ENCODE data around the gene TLN1. TPM values are rescaled to one million over a fixed set of nuclear protein-coding genes. Genes with fewer than 3 reads are reported as not detected.

TLN1 gene
- total RNA-seq, 4 donors from 2014 or later, result 888 to 1,583 (median 1,047) TPM

GRCh38 chr9:35727676-35728040, 4.3 kb downstream of the TLN1 start:
- Histone ChIP-seq H3K27ac (peak overlapping the region; percentile 97 to 100 (median 98)), H3K9me3 (no peaks in the 10 kb centered on the region), H3K27me3 (no peaks in the 10 kb centered on the region), H3K4me1 (peaks cover 3 to 77% (median 22%) of the 10 kb centered on the region in 3 donors), H3K36me3 (peaks cover 6 to 35% of the 10 kb centered on the region in 2 donors), H3K4me3 (peak overlapping the region; percentile 79 to 85)
- 0 to 10% methylated on average over 1 to 5 of the region's 5 CpGs for WGBS, 2 donors (ENCODE audit: low coverage in 1 of 2)
- no peak for ATAC-seq
- TF ChIP-seq POLR2A (IDR thresholded peaks at IDR 0.05), result peak; percentile 14 to 26
- TF ChIP-seq CTCF (IDR thresholded peaks at IDR 0.05), result no peak

- H3K36me3 ChIP-seq, result peaks cover 9 to 42% of the 10 kb centered on the region in 2 donors
- no peaks in the 10 kb centered on the region for H3K27me3 ChIP-seq
- peaks cover 3 to 84% (median 22%) of the 10 kb centered on the region in 3 donors for H3K4me1 ChIP-seq
- peak overlapping the region; percentile 79 to 85 for H3K4me3 ChIP-seq
- ATAC-seq, result peak; percentile 60
- WGBS, 2 donors (ENCODE audit: low coverage in 1 of 2), result 25 to 28% methylated on average over 1 to 2 of the region's 3 CpGs
- TF ChIP-seq POLR2A (IDR thresholded peaks at IDR 0.05), result peak; percentile 28 to 40
- peak; percentile 81 for TF ChIP-seq POLR2AphosphoS5 (IDR thresholded peaks at IDR 0.05)
- TF ChIP-seq EP300 (IDR thresholded peaks at IDR 0.05), result no peak
- TF ChIP-seq CTCF (IDR thresholded peaks at IDR 0.05), result peak in 2 of 4 experiments; percentile 17 to 54
- H3K27ac ChIP-seq, result peak overlapping the region; percentile 97 to 100 (median 98)
- no peaks in the 10 kb centered on the region for H3K9me3 ChIP-seq
Measured at GRCh38 chr9:35726931-35727330, 5.1 kb downstream of the TLN1 start.

- Histone ChIP-seq H3K27ac (peak overlapping the region; percentile 25 to 100 (median 98)), H3K36me3 (peaks cover 23 to 58% of the 10 kb centered on the region in 2 donors), H3K4me1 (peaks cover 3 to 75% (median 22%) of the 10 kb centered on the region in 3 donors), H3K4me3 (no peak overlapping the region), H3K9me3 (no peaks in the 10 kb centered on the region), H3K27me3 (no peaks in the 10 kb centered on the region)
- TF ChIP-seq POLR2AphosphoS5 (IDR thresholded peaks at IDR 0.05) (no peak), EP300 (IDR thresholded peaks at IDR 0.05) (no peak), CTCF (IDR thresholded peaks at IDR 0.05) (no peak), POLR2A (IDR thresholded peaks at IDR 0.05) (no peak)
- no peak for ATAC-seq
- WGBS, 2 donors (ENCODE audit: low coverage in 1 of 2), result 82% methylated on average over 11 of the region's 11 CpGs; no CpG with 5 or more reads in 1 of the 2 donors
Measured at GRCh38 chr9:35725362-35725761, 6.6 kb downstream of the TLN1 start.

- no peak for ATAC-seq
- Histone ChIP-seq H3K36me3 (peaks cover 26 to 72% of the 10 kb centered on the region in 2 donors), H3K4me1 (peaks cover 3 to 60% (median 10%) of the 10 kb centered on the region in 3 donors), H3K27ac (peak overlapping the region in 3 of 4 donors; percentile 69 to 98 (median 97)), H3K4me3 (no peak overlapping the region), H3K9me3 (no peaks in the 10 kb centered on the region), H3K27me3 (no peaks in the 10 kb centered on the region)
- TF ChIP-seq CTCF (IDR thresholded peaks at IDR 0.05), result no peak
- TF ChIP-seq POLR2A (IDR thresholded peaks at IDR 0.05), result no peak
- no peak for TF ChIP-seq POLR2AphosphoS5 (IDR thresholded peaks at IDR 0.05)
- TF ChIP-seq EP300 (IDR thresholded peaks at IDR 0.05), result no peak
- 70 to 81% methylated on average over 2 to 6 of the region's 8 CpGs for WGBS, 2 donors (ENCODE audit: low coverage in 1 of 2)
Measured at GRCh38 chr9:35723908-35724307, 8.1 kb downstream of the TLN1 start.

GRCh38 chr9:35723426-35723825, 8.6 kb downstream of the TLN1 start:
- Histone ChIP-seq H3K27ac (peak overlapping the region in 3 of 4 donors; percentile 69 to 98 (median 97)), H3K27me3 (no peaks in the 10 kb centered on the region), H3K9me3 (no peaks in the 10 kb centered on the region), H3K4me3 (no peak overlapping the region), H3K4me1 (peaks cover 3 to 56% (median 6%) of the 10 kb centered on the region in 3 donors), H3K36me3 (peaks cover 26 to 77% of the 10 kb centered on the region in 2 donors)
- TF ChIP-seq CTCF (IDR thresholded peaks at IDR 0.05), result no peak
- no peak for TF ChIP-seq POLR2A (IDR thresholded peaks at IDR 0.05)
- TF ChIP-seq EP300 (IDR thresholded peaks at IDR 0.05), result no peak
- TF ChIP-seq POLR2AphosphoS5 (IDR thresholded peaks at IDR 0.05), result no peak
- ATAC-seq, result no peak
- WGBS, 2 donors (ENCODE audit: low coverage in 1 of 2), result 74 to 81% methylated on average over 2 of the region's 2 CpGs

Data from gastroesophageal sphincter (tissue), 4 donors.